ENCODE results near the gene LRP5. TPM values are rescaled to one million over a fixed set of nuclear protein-coding genes. Genes with fewer than 3 reads are reported as not detected.
A peak's percentile ranks its signal among the peaks of the same experiment; 100 is the strongest.

LRP5 gene
- total and polyA plus RNA-seq, 2 experiments from 2014 or later, result 26.9 to 51.1 TPM

GRCh38 chr11:68335683-68336082 is 23.3 kb downstream of the LRP5 start:
- peaks cover 43% of the 10 kb centered on the region for H3K4me1 Mint-ChIP-seq
- peaks cover 7% of the 10 kb centered on the region for H3K27me3 Mint-ChIP-seq (ENCODE audit: insufficient read depth, low read depth, poor library complexity)

More at GRCh38 chr11:68335683-68336082, 23.3 kb downstream of the LRP5 start:
- Histone ChIP-seq H3K36me3 (ENCODE audit: insufficient read depth) (no peaks in the 10 kb centered on the region), H3K4me3 (no peak overlapping the region), H3K27me3 (ENCODE audit: insufficient read depth) (no peaks in the 10 kb centered on the region), H4K20me1 (replicated peaks; ENCODE audit: insufficient read depth) (no peaks in the 10 kb centered on the region; the same call in none of the 2 replicates), H2AFZ (no peak overlapping the region), H3K4me2 (no peak overlapping the region), H3K79me2 (replicated peaks; ENCODE audit: insufficient read depth) (peaks cover 75% of the 10 kb centered on the region), H3K27ac (ENCODE audit: low read depth) (0 out of 2 replicates have a peak overlapping the region, but pooled peaks have one; percentile 32), H3F3A (replicated peaks; ENCODE audit: low read depth) (0 out of 2 replicates have a peak, but pooled peaks cover 3% of the 10 kb centered on the region), H3K4me1 (ENCODE audit: insufficient read depth) (peaks cover 22% of the 10 kb centered on the region), H3K9me2 (ENCODE audit: insufficient read depth) (no peaks in the 10 kb centered on the region)
- no peaks in the 10 kb centered on the region for H3K9me3 Mint-ChIP-seq
- no peak for DNase-seq (ENCODE audit: low spot score)
- H3K27ac Mint-ChIP-seq, result no peak overlapping the region
- ATAC-seq, result no peak
- peaks cover 7% of the 10 kb centered on the region; the same call in 1 of the 3 replicates for H3K36me3 Mint-ChIP-seq (ENCODE audit: low read depth)
- TF ChIP-seq CTCF (conservative IDR thresholded peaks at IDR 0.05; ENCODE audit: low read depth in 2 of 2), result no peak
- no peak for TF ChIP-seq ZNF114 (CRISPR knock-in tag; IDR thresholded peaks at IDR 0.05)
- TF ChIP-seq EZH2phosphoT487 (IDR thresholded peaks at IDR 0.05; ENCODE audit: unreplicated experiment), result no peak
- no peak for TF ChIP-seq STAT1 (IDR thresholded peaks at IDR 0.05; ENCODE audit: unreplicated experiment)
- no peak for TF ChIP-seq POLR2AphosphoS5 (IDR thresholded peaks at IDR 0.05; ENCODE audit: low read depth)
- TF ChIP-seq ZNF331 (CRISPR knock-in tag; IDR thresholded peaks at IDR 0.05; ENCODE audit: low read depth), result no peak
- TF ChIP-seq EZH2 (IDR thresholded peaks at IDR 0.05; ENCODE audit: low read depth, unreplicated experiment), result no peak
- TF ChIP-seq REST (IDR thresholded peaks at IDR 0.05; ENCODE audit: unreplicated experiment), result no peak
- TF ChIP-seq ETS1 (IDR thresholded peaks at IDR 0.05), result no peak
- TF ChIP-seq NANOG (IDR thresholded peaks at IDR 0.05; ENCODE audit: borderline replicate concordance), result no peak
- no peak for TF ChIP-seq JUNB (IDR thresholded peaks at IDR 0.05; ENCODE audit: unreplicated experiment)
- TF ChIP-seq ZNF462 (CRISPR knock-in tag; IDR thresholded peaks at IDR 0.05), result no peak
- no peak for TF ChIP-seq CREB1 (CRISPR knock-in tag; IDR thresholded peaks at IDR 0.05; ENCODE audit: low read depth)
- H3K4me3 Mint-ChIP-seq, result no peak overlapping the region
